Activated CD4-positive, alpha-beta memory T cell treated with anti-CD3 and anti-CD28 coated beads for 36 hours (primary cell): ENCODE results near the gene CENPO. TPM values are rescaled to one million over a fixed set of nuclear protein-coding genes. Genes with fewer than 3 reads are reported as not detected.
"Not testable (repeated sequence)": the region's sequence is repeated elsewhere in the genome, so short reads cannot be mapped to it uniquely, and the experiment has no call there.

ENCODE experiments used
- CTCF ChIA-PET: fragments of 350-600 bp; sonication (Branson Sonifier 250); formaldehyde crosslinking; loops from one replicate; lab custom pipeline; 2021; ENCODE audit warnings: antibody characterized with exemption, inconsistent platforms; lab: Charles Lee
- POLR2A ChIA-PET: fragments of 350-600 bp; sonication (Branson Sonifier 250); formaldehyde crosslinking; loops from one replicate; lab custom pipeline; 2021; ENCODE audit warnings: antibody characterized with exemption; lab: Charles Lee
- DNase-seq: peaks from one replicate; pipeline ENCODE4 v3.0.0-alpha.2; 2020
- H3K27ac Mint-ChIP-seq: one replicate; pipeline ENCODE4 v1.8.0; 2021; ENCODE audit warnings: mixed read lengths
- H3K27me3 Mint-ChIP-seq: one replicate; pipeline ENCODE4 v1.8.0; 2021; ENCODE audit warnings: mixed read lengths
- H3K36me3 Mint-ChIP-seq: one replicate; pipeline ENCODE4 v1.8.0; 2021; ENCODE audit warnings: mixed read lengths
- H3K4me1 Mint-ChIP-seq: one replicate; pipeline ENCODE4 v1.8.0; 2021; ENCODE audit warnings: low read depth, mixed read lengths
- H3K4me3 Mint-ChIP-seq: one replicate; pipeline ENCODE4 v1.8.0; 2021; ENCODE audit warnings: mild to moderate bottlenecking, mixed read lengths
- H3K9me3 Mint-ChIP-seq: one replicate; pipeline ENCODE4 v1.8.0; 2021; ENCODE audit warnings: mixed read lengths
- intact Hi-C: fragments of 100-400 bp; cut with micrococcal nuclease; formaldehyde crosslinking; loops from one replicate; pipeline ENCODE4 v1.15.1; 2023
- total RNA-seq, 2 experiments: library from RNA; stranded (reverse); gene quantifications; one replicate each; pipeline ENCODE4 v1.2.3, GENCODE V29; 2021

The CENPO gene
- total RNA-seq, 2 experiments from 2014 or later: 39.9 to 42.4 TPM

GRCh38 chr2:24833821-24834732 is 40.9 kb downstream of the CENPO start:
- Mint-ChIP-seq H3K36me3 (peaks cover 21% of the 10 kb centered on the region), H3K9me3 (no peaks in the 10 kb centered on the region), H3K27ac (no peak overlapping the region), H3K4me3 (no peak overlapping the region), H3K4me1 (no peaks in the 10 kb centered on the region), H3K27me3 (no peaks in the 10 kb centered on the region)
- ChIA-PET POLR2A (no interaction called here), CTCF (interaction anchor here (5.3 kb wide), 1 partner anchor 8 kb away, joined by 26 read pairs; no protein-coding TSS in a partner anchor)
- intact Hi-C loops: no loop called here
- DNase-seq: no peak

DNA sequence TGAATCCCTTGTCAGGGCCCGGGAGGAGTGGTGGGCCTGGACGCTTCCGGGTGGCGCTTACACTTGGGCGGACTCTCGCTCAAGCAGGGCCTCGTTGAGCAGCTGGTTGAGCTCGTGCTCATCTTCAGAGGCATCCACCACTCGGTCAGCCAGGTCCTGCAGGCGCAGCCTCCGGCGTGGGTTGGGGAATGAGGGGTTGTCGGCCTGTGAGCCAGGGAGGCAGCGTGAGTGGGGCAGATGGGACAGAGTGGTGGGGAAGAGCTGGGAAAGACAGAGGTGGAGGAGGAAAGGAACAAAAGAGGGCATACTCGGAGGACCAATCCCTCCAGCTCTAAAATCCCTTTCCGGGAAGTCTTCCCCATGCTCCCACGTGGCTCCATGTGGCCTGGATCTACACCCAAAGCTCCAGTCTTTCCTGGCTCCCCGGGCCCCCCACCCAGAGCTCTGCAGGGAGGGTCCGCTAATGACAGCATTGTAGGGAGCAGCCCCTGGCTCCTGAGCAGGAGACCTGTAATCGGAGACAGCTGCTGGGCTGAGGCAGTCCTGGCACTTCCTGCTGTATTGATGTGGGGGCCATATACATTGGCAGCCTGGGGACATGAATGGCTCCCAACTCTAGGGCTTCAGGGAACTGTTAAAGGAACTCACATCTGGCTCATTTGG is 41.6 kb downstream of the CENPO start:
- ChIA-PET CTCF (interaction anchor here (5.3 kb wide), 1 partner anchor 8 kb away, joined by 26 read pairs; no protein-coding TSS in a partner anchor), POLR2A (no interaction called here)
- H3K4me1 Mint-ChIP-seq: no peaks in the 10 kb centered on the region

GRCh38 chr2:24835411-24835810 is 42.2 kb downstream of the CENPO start:
- H3K27me3 Mint-ChIP-seq, H3K4me3 Mint-ChIP-seq, DNase-seq, H3K9me3 Mint-ChIP-seq, H3K27ac Mint-ChIP-seq, H3K4me1 Mint-ChIP-seq, POLR2A ChIA-PET, intact Hi-C loops: not testable (repeated sequence)
- CTCF ChIA-PET: interaction anchor here (5.3 kb wide), 1 partner anchor 9 kb away, joined by 26 read pairs; no protein-coding TSS in a partner anchor
- peaks cover 25% of the 10 kb centered on the region for H3K36me3 Mint-ChIP-seq

More for the DNA sequence above, 41.6 kb downstream of the CENPO start:
- no peaks in the 10 kb centered on the region for H3K9me3 Mint-ChIP-seq
- H3K36me3 Mint-ChIP-seq: peaks cover 25% of the 10 kb centered on the region
- intact Hi-C loops: no loop called here
- no peak overlapping the region for H3K27ac Mint-ChIP-seq
- no peak overlapping the region for H3K4me3 Mint-ChIP-seq
- H3K27me3 Mint-ChIP-seq: no peaks in the 10 kb centered on the region
- DNase-seq: no peak

DNA sequence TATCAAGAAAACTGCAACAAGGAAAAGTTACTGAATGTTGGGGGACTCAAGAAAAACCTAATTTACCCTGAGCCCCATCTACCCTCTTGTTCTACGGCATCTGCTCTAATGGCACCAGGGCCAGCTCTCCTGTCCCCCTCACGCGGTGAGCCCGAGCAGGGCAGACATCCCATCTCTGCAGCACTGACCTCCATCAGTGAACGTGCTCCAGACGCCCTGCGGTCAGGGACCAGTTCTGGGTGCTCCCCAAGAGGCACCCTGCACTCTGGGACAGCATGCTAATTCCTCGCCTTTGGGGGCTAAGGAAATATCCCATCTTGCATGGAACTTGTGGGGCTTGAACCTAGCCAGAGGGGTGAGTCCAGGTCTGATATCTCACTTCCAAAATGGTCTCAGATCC is 43.0 kb downstream of the CENPO start:
- DNase-seq: no peak
- no peaks in the 10 kb centered on the region for H3K9me3 Mint-ChIP-seq
- intact Hi-C loops: no loop called here
- H3K27ac Mint-ChIP-seq: no peak overlapping the region
- POLR2A ChIA-PET: no interaction called here
- H3K4me1 Mint-ChIP-seq: no peaks in the 10 kb centered on the region
- H3K27me3 Mint-ChIP-seq: no peaks in the 10 kb centered on the region
- CTCF ChIA-PET: interaction anchor here (5.3 kb wide), 1 partner anchor 10 kb away, joined by 26 read pairs; no protein-coding TSS in a partner anchor
- H3K36me3 Mint-ChIP-seq: peaks cover 26% of the 10 kb centered on the region
- no peak overlapping the region for H3K4me3 Mint-ChIP-seq

GRCh38 chr2:24836706-24837105 is 43.5 kb downstream of the CENPO start:
- Mint-ChIP-seq H3K4me1 (no peaks in the 10 kb centered on the region), H3K36me3 (peaks cover 27% of the 10 kb centered on the region), H3K27me3 (no peaks in the 10 kb centered on the region), H3K4me3 (no peak overlapping the region), H3K27ac (no peak overlapping the region), H3K9me3 (no peaks in the 10 kb centered on the region)
- CTCF ChIA-PET: interaction anchor here (5.3 kb wide), 1 partner anchor 10 kb away, joined by 26 read pairs; no protein-coding TSS in a partner anchor
- POLR2A ChIA-PET: no interaction called here
- no peak for DNase-seq
- intact Hi-C loops: no loop called here

DNA sequence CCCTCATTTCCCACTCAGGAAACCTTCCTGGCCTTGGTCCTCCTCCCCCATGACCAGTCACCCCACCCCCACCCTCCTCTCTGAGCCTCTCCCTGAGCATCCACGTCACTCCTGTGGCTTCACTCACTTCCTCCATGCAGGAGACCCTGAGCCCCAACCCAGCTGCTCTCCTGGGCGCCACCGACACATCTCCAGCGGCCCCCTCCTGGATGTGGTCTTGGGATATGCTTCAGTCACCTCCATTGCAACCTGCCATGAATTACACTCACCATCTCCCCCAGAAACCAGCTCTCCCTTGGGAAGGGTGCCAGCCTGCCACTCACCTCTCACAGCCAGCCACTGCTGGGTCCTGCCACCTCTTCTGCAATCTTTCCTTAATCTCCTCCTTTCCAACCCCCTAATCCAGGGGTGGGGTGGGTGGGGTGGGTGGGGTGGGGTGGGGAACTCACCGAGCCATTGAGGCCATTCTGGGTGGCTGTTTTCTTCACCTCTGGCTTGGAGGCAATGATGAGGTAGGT is 44.8 kb downstream of the CENPO start:
- Mint-ChIP-seq H3K9me3 (no peaks in the 10 kb centered on the region), H3K4me1 (no peaks in the 10 kb centered on the region), H3K27ac (no peak overlapping the region), H3K27me3 (no peaks in the 10 kb centered on the region), H3K36me3 (peaks cover 27% of the 10 kb centered on the region), H3K4me3 (no peak overlapping the region)
- ChIA-PET POLR2A (no interaction called here), CTCF (interaction anchor here (5.3 kb wide), 1 partner anchor 12 kb away, joined by 26 read pairs; no protein-coding TSS in a partner anchor)
- intact Hi-C loops: no loop called here
- no peak for DNase-seq

GRCh38 chr2:24838541-24838940 is 45.3 kb downstream of the CENPO start:
- Mint-ChIP-seq H3K36me3 (peaks cover 25% of the 10 kb centered on the region), H3K27me3 (no peaks in the 10 kb centered on the region), H3K9me3 (no peaks in the 10 kb centered on the region), H3K4me3 (no peak overlapping the region), H3K27ac (no peak overlapping the region), H3K4me1 (no peaks in the 10 kb centered on the region)
- intact Hi-C loops: no loop called here
- ChIA-PET POLR2A (no interaction called here), CTCF (interaction anchor here (5.3 kb wide), 1 partner anchor 12 kb away, joined by 26 read pairs; no protein-coding TSS in a partner anchor)
- DNase-seq: no peak

GRCh38 chr2:24839729-24840128 is 46.5 kb downstream of the CENPO start:
- Mint-ChIP-seq H3K27ac (no peak overlapping the region), H3K27me3 (no peaks in the 10 kb centered on the region), H3K4me1 (no peaks in the 10 kb centered on the region), H3K9me3 (no peaks in the 10 kb centered on the region), H3K4me3 (no peak overlapping the region), H3K36me3 (peaks cover 25% of the 10 kb centered on the region)
- no peak for DNase-seq
- CTCF ChIA-PET: interaction anchor here (5.3 kb wide), 1 partner anchor 13 kb away, joined by 26 read pairs; no protein-coding TSS in a partner anchor
- intact Hi-C loops: no loop called here
- POLR2A ChIA-PET: no interaction called here

GRCh38 chr2:24840164-24840869 is 47.1 kb downstream of the CENPO start:
- ChIA-PET POLR2A (no interaction called here), CTCF (no interaction called here)
- Mint-ChIP-seq H3K9me3 (no peaks in the 10 kb centered on the region), H3K27ac (no peak overlapping the region), H3K27me3 (no peaks in the 10 kb centered on the region), H3K36me3 (peaks cover 22% of the 10 kb centered on the region), H3K4me3 (no peak overlapping the region), H3K4me1 (no peaks in the 10 kb centered on the region)
- intact Hi-C loops: no loop called here
- DNase-seq: no peak

DNA sequence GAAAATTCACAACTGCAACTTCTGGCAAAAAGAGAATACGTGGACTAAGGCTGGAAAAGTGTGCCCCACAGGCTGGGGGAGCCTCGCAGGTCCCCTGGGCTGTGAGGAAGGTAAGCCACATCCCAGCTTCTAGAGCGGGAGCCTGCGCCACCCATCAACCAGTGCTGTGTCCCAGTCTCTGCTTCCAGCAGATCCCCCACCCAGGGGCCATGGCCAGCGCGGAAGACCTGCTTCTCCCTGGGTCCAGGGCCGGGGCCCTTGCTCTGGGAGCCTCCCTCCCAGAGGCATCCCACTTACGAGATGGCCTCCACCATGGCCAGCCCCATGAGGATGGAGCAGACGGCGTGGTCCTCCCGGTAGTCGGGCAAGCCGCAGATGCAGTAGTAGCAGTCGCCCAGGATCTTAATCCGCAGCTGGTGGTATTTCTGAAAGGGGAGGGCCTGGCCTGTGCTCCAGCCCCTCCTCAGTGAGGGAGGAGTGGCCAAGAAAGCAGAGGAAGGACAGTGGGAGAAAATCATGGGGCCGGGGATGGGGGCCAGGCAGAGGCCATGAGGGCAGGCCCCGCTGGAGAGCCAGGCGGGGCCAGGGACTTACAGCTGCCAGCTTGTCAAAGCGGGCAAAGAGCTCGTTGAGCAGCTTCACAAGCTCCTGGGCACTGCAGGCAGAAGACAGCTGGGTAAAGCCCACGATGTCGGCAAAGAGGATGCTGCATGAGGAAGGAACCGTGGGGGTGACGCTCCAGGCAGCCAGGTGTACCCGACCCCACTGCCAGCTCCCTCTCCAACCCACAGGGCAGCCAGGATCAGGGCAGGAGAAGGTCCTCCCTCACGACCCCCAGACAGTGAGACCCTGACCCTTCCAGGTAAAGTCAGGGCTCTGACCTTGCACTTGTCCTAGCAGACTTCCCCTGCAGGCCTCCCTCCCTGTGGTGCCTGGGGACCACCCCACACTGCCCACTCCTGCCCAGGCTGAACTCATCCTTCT is 48.0 kb downstream of the CENPO start:
- no peak overlapping the region for H3K27ac Mint-ChIP-seq
- no peak for DNase-seq
- peaks cover 16% of the 10 kb centered on the region for H3K36me3 Mint-ChIP-seq
- H3K27me3 Mint-ChIP-seq: no peaks in the 10 kb centered on the region
- intact Hi-C loops: no loop called here
- no peaks in the 10 kb centered on the region for H3K4me1 Mint-ChIP-seq
- no peak overlapping the region for H3K4me3 Mint-ChIP-seq
- POLR2A ChIA-PET: no interaction called here
- H3K9me3 Mint-ChIP-seq: no peaks in the 10 kb centered on the region
- CTCF ChIA-PET: no interaction called here
